ENCODE data around the gene PLEKHF1.

DNA sequence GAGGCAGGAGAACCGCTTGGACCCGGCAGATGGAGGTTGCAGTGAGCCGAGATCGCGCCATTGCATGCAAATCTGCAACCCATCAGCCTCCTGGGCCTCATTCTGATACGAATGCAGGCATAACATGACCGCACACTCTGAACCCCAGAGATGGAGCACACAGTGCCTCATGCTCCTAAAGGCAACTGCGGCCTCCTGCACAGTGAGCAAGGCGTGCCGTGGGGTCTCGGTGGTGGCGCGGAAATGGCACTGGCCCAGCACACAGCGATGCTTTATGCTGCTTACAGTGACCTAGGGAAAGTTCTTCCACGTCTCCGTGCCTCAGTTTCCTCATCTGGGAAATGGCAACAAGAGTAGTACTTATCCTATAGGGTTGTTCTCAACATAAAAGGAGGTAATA lies 51.8 kb downstream of the PLEKHF1 start:
- TF ChIP-seq, protein P1, sequence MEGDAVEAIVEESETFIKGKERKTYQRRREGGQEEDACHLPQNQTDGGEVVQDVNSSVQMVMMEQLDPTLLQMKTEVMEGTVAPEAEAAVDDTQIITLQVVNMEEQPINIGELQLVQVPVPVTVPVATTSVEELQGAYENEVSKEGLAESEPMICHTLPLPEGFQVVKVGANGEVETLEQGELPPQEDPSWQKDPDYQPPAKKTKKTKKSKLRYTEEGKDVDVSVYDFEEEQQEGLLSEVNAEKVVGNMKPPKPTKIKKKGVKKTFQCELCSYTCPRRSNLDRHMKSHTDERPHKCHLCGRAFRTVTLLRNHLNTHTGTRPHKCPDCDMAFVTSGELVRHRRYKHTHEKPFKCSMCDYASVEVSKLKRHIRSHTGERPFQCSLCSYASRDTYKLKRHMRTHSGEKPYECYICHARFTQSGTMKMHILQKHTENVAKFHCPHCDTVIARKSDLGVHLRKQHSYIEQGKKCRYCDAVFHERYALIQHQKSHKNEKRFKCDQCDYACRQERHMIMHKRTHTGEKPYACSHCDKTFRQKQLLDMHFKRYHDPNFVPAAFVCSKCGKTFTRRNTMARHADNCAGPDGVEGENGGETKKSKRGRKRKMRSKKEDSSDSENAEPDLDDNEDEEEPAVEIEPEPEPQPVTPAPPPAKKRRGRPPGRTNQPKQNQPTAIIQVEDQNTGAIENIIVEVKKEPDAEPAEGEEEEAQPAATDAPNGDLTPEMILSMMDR (IDR thresholded peaks at IDR 0.05 in 4 of 5, conservative IDR thresholded peaks at IDR 0.05 in 1 of 5): no peak
- no peak for TF ChIP-seq POLR2A (IDR thresholded peaks at IDR 0.05)

Measured in gastrocnemius medialis (tissue), 4 donors.